NOMO-1 treated with dmso at 0.1 percent for 144 hours (cell line): Measurements from ENCODE around the gene KYNU.
"Not testable (repeated sequence)": the region's sequence is repeated elsewhere in the genome, so short reads cannot be mapped to it uniquely, and the experiment has no call there.

Experiments used
- DNase-seq: peaks from one replicate; lab custom pipeline; 2025; ENCODE audit not compliant: unreplicated experiment; lab: John Stamatoyannopoulos, UW

KYNU gene

GRCh38 chr2:142870526-142870925 is 6.9 kb upstream of the KYNU start:
- DNase-seq = peak; percentile 12

GRCh38 chr2:142871396-142871795 is 6.1 kb upstream of the KYNU start:
- DNase-seq = no peak

- DNase-seq = no peak
Measured at GRCh38 chr2:142872882-142873724, 4.4 kb upstream of the KYNU start.

- no peak for DNase-seq
Measured at GRCh38 chr2:142873831-142874287, 3.6 kb upstream of the KYNU start.

GRCh38 chr2:142874293-142874814 is 3.1 kb upstream of the KYNU start:
- no peak for DNase-seq

- DNase-seq = no peak
Measured at GRCh38 chr2:142875010-142875409, 2.5 kb upstream of the KYNU start.

GRCh38 chr2:142875652-142876051 is 1.8 kb upstream of the KYNU start:
- DNase-seq = no peak

- DNase-seq = no peak
Measured at GRCh38 chr2:142876423-142876822, 1.0 kb upstream of the KYNU start.

- DNase-seq = no peak
Measured at GRCh38 chr2:142878031-142878678, 691 bp downstream of the KYNU start.

- DNase-seq = no peak
Measured at GRCh38 chr2:142879151-142879550, 1.7 kb downstream of the KYNU start.

- no peak for DNase-seq
Measured at GRCh38 chr2:142880279-142880678, 2.8 kb downstream of the KYNU start.

GRCh38 chr2:142881619-142882018 is 4.2 kb downstream of the KYNU start:
- DNase-seq = no peak

- DNase-seq = not testable (repeated sequence)
Measured at GRCh38 chr2:142882500-142882899, 5.0 kb downstream of the KYNU start.

- DNase-seq = no peak
Measured at GRCh38 chr2:142883526-142883925, 6.1 kb downstream of the KYNU start.

GRCh38 chr2:142885543-142885942 is 8.1 kb downstream of the KYNU start:
- no peak for DNase-seq

GRCh38 chr2:142892715-142893114 is 15.3 kb downstream of the KYNU start:
- no peak for DNase-seq

- DNase-seq = no peak
Measured at GRCh38 chr2:142893241-142893640, 15.8 kb downstream of the KYNU start.

- no peak for DNase-seq
Measured at GRCh38 chr2:142897807-142898206, 20.3 kb downstream of the KYNU start.

- not testable (repeated sequence) for DNase-seq
Measured at GRCh38 chr2:142900327-142900726, 22.9 kb downstream of the KYNU start.

GRCh38 chr2:142901780-142902179 is 24.3 kb downstream of the KYNU start:
- DNase-seq = no peak

- DNase-seq = not testable (repeated sequence)
Measured at GRCh38 chr2:142903726-142904125, 26.3 kb downstream of the KYNU start.

GRCh38 chr2:142907653-142908052 is 30.2 kb downstream of the KYNU start:
- DNase-seq = no peak
